A673 (cell line): ENCODE measurements around the gene ECI1. TPM values are rescaled to one million over a fixed set of nuclear protein-coding genes. Genes with fewer than 3 reads are reported as not detected.

Experiments
- BruUV-seq: library from RNA; stranded (reverse); fragments of 400-500 nt; replicated peaks from 2 replicates; lab custom pipeline; 2021; lab: Mats Ljungman, UMichigan
- CTCF ChIA-PET: fragments of 300-600 bp; sonication (Branson Sonifier 250); formaldehyde crosslinking; loops from one replicate; lab custom pipeline; 2022; ENCODE audit warnings: antibody characterized with exemption; lab: Charles Lee
- POLR2A ChIA-PET: fragments of 300-600 bp; sonication (Branson Sonifier 250); formaldehyde crosslinking; loops from one replicate; lab custom pipeline; 2022; ENCODE audit warnings: antibody characterized with exemption; ENCODE audit not compliant: low non-redundant PET; lab: Charles Lee
- DNase-seq: peaks from one replicate; pipeline ENCODE4 v3.0.0-alpha.2; 2015; ENCODE audit warnings: low spot score
- H3K27ac ChIP-seq: fragments of 200-600 bp; sonication (generic); 2 replicates; pipeline ENCODE4 v1.5.1; 2016; ENCODE audit warnings: mixed run types, low read depth, mild to moderate bottlenecking, mixed read lengths, antibody characterized with exemption, low read length; ENCODE audit not compliant: poor library complexity, severe bottlenecking
- H3K27me3 ChIP-seq: fragments of 200-600 bp; sonication (generic); replicated peaks from 2 replicates; pipeline ENCODE4 v1.6.1; 2017; ENCODE audit warnings: mixed run types, low read depth, mild to moderate bottlenecking, mixed read lengths, antibody characterized with exemption, low read length; ENCODE audit not compliant: insufficient read depth, poor library complexity
- H3K36me3 ChIP-seq: fragments of 200-600 bp; sonication (generic); 2 replicates; pipeline ENCODE4 v1.6.1; 2016; ENCODE audit warnings: mixed run types, mild to moderate bottlenecking, mixed read lengths, antibody characterized with exemption, low read length; ENCODE audit not compliant: insufficient read depth, poor library complexity, severe bottlenecking
- H3K4me1 ChIP-seq: fragments of 200-600 bp; sonication (generic); 2 replicates; pipeline ENCODE4 v1.6.1; 2017; ENCODE audit warnings: mixed run types, mild to moderate bottlenecking, mixed read lengths, antibody characterized with exemption, low read length; ENCODE audit not compliant: insufficient read depth, poor library complexity, severe bottlenecking
- H3K4me3 ChIP-seq: fragments of 200-600 bp; sonication (generic); 2 replicates; pipeline ENCODE4 v1.5.1; 2016; ENCODE audit warnings: low read depth, mixed run types, mild to moderate bottlenecking, mixed read lengths, low read length; ENCODE audit not compliant: poor library complexity, severe bottlenecking
- H3K9me3 ChIP-seq: fragments of 200-600 bp; sonication (generic); 2 replicates; pipeline ENCODE4 v1.6.1; 2016; ENCODE audit warnings: mixed run types, low read depth, mild to moderate bottlenecking, mixed read lengths, antibody characterized with exemption, low read length; ENCODE audit not compliant: poor library complexity, severe bottlenecking
- EZH2 ChIP-seq: fragments of 200-600 bp; sonication (generic); IDR thresholded peaks from 2 replicates; pipeline ENCODE4 v1.6.1; 2017; ENCODE audit warnings: borderline replicate concordance, low read depth, mild to moderate bottlenecking, mixed read lengths, antibody characterized with exemption, low read length; ENCODE audit not compliant: poor library complexity, severe bottlenecking
- intact Hi-C: fragments of 100-400 bp; cut with micrococcal nuclease; formaldehyde crosslinking; loops from one replicate; pipeline ENCODE4 v1.10.0; 2022; ENCODE audit not compliant: unreplicated experiment
- total RNA-seq: library from RNA; stranded (reverse); gene quantifications from 2 replicates; pipeline ENCODE4 v1.2.3, GENCODE V29; 2021
- TF ChIP-seq, protein P1 (sequence below): fragments of 300-800, 200-600 bp; sonication (generic); conservative IDR thresholded peaks from 2 replicates; pipeline ENCODE4 v1.5.1; 2017; ENCODE audit warnings: low read depth, mild to moderate bottlenecking, antibody characterized with exemption, low read length, moderate library complexity, mixed read lengths

The ECI1 gene
- total RNA-seq, 1 experiment from 2014 or later: 55.3 TPM

DNA sequence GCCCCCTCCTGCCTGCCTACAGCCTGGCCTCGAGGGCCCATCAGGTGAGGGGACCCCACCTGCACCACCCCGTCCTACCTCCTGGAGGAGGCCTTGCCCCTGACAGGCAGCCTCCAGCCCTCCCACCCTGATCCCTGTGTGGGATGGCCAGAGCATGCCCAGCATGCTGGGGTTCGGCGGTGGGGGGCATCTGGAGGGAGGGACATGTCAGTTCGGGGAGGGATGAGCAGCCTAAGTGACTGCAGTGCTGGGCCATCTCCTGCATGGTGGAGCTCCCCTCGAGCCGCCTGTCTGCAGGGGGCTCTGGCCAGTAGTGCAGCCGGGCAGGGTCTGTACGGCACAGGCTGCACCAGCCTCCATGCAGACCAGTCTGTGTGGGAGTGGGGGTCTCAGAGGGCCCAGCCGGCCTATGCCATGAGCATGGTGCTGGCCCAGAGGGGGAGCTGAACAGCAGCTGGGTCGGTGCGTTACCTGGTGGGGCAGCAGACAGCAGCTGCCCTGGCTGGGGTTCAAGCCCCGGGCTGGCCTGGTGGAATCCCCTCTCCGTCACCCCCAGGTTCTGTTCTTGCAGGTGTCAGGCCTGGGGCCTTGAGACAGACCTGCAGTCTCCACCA, 20.6 kb upstream of the ECI1 start:
- Histone ChIP-seq H3K9me3 (no peaks in the 10 kb centered on the region), H3K4me1 (peaks cover 4% of the 10 kb centered on the region), H3K27me3 (no peaks in the 10 kb centered on the region), H3K27ac (no peak overlapping the region), H3K4me3 (no peak overlapping the region), H3K36me3 (no peaks in the 10 kb centered on the region)
- DNase-seq: no peak
- intact Hi-C loops: no loop called here
- ChIA-PET CTCF (no interaction called here), POLR2A (no interaction called here)
- no peak for TF ChIP-seq EZH2
- TF ChIP-seq, protein P1, sequence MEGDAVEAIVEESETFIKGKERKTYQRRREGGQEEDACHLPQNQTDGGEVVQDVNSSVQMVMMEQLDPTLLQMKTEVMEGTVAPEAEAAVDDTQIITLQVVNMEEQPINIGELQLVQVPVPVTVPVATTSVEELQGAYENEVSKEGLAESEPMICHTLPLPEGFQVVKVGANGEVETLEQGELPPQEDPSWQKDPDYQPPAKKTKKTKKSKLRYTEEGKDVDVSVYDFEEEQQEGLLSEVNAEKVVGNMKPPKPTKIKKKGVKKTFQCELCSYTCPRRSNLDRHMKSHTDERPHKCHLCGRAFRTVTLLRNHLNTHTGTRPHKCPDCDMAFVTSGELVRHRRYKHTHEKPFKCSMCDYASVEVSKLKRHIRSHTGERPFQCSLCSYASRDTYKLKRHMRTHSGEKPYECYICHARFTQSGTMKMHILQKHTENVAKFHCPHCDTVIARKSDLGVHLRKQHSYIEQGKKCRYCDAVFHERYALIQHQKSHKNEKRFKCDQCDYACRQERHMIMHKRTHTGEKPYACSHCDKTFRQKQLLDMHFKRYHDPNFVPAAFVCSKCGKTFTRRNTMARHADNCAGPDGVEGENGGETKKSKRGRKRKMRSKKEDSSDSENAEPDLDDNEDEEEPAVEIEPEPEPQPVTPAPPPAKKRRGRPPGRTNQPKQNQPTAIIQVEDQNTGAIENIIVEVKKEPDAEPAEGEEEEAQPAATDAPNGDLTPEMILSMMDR: no peak
- no TSS peak for BruUV-seq

DNA sequence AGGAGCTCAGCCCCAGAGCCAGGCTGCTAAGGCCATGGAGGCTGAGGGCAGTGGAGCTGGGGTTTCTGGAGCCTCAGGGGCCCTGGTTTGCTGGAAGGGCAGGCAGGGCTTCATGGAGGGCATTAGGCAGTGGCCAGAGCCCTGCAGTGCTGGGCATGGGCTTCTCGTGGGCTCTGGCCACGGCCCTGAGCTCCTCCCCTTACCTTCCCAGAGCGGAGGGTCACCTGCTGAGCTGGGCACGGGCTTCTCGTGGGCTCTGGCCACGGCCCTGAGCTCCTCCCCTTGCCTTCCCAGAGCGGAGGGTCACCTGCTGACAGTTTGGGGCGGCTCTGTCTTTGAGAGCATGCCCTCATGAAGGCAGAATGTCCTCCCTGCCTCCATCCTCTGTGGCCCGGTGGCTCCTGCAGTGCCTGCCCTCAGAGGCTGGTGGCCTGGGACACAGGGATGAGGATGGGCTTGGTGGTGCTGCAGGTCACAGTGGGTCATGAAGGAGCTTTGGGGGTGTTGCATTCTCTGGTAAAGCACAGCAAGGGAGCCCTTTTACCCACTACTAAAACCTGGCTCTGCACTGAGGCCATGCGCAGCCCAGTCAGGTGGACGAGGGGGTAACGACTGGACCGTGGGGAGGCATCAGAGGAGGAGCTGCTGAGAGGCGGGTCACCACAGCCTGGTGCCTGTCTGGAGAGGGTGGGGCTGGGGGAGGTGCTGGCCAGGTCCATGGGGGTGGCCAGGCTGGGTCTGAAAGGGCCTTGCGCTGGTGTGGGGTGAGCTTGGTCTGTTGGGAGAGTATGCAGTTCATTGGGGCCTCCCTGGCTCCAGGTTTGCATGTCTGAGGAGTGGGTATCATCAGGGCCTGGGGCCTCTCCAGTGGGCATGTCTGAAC, 19.4 kb upstream of the ECI1 start:
- no peaks in the 10 kb centered on the region for H3K9me3 ChIP-seq
- no peaks in the 10 kb centered on the region for H3K27me3 ChIP-seq
- H3K4me3 ChIP-seq: no peak overlapping the region
- peaks cover 3% of the 10 kb centered on the region for H3K36me3 ChIP-seq
- POLR2A ChIA-PET: interaction anchor here (0.6 kb wide), 1 partner anchor 10 kb away, joined by 3 read pairs; no protein-coding TSS in a partner anchor
- BruUV-seq: no TSS peak
- TF ChIP-seq, protein P1: no peak
- no peak for TF ChIP-seq EZH2
- DNase-seq: no peak
- H3K4me1 ChIP-seq: peaks cover 12% of the 10 kb centered on the region
- H3K27ac ChIP-seq: no peak overlapping the region
- CTCF ChIA-PET: no interaction called here
- intact Hi-C loops: no loop called here

DNA sequence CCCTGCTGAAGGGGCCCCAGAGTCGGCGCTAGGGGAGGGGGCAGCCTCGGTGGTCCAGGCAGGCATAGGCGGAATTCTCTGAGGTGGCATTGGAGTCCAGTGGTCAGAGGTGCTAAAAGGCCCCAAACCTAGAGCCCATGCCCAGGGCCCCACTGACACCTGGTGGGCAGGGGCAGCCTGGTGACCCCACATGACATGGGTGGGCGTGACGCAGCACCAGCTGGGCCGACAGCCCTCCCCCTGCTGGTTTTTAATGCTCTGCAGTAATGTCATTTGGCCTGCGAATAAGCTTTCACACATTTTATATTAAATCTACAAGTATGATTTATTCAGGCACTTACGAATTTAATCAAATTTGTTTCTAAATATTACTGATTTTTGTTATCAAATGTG, 18.7 kb upstream of the ECI1 start:
- Histone ChIP-seq H3K4me3 (no peak overlapping the region), H3K4me1 (peaks cover 13% of the 10 kb centered on the region), H3K9me3 (no peaks in the 10 kb centered on the region), H3K36me3 (peaks cover 11% of the 10 kb centered on the region), H3K27me3 (no peaks in the 10 kb centered on the region), H3K27ac (no peak overlapping the region)
- POLR2A ChIA-PET: no interaction called here
- TF ChIP-seq, protein P1: no peak
- no peak for TF ChIP-seq EZH2
- CTCF ChIA-PET: no interaction called here
- intact Hi-C loops: no loop called here
- DNase-seq: no peak
- BruUV-seq: no TSS peak
